H1 (cell line): ENCODE data around the gene ERLEC1. TPM values are rescaled to one million over a fixed set of nuclear protein-coding genes. Genes with fewer than 3 reads are reported as not detected.
"Not testable (repeated sequence)": the region's sequence is repeated elsewhere in the genome, so short reads cannot be mapped to it uniquely, and the experiment has no call there.

ENCODE experiments used
- CTCF ChIA-PET: fragments of 300-600 bp; sonication (Branson Sonifier 250); formaldehyde crosslinking; loops from one replicate; lab custom pipeline; 2021; ENCODE audit not compliant: partially characterized antibody; lab: Charles Lee
- POLR2A ChIA-PET: fragments of 300-600 bp; sonication (Branson Sonifier 250); formaldehyde crosslinking; loops from one replicate; lab custom pipeline; 2021; ENCODE audit warnings: inconsistent platforms; ENCODE audit not compliant: partially characterized antibody; lab: Charles Lee
- DNase-seq, 2 experiments: peaks; one replicate each; pipeline versions ENCODE4 v3.0.0 to v3.0.0-alpha.2; 2010 to 2022; ENCODE audit warnings: low spot score in 2 of 2, low read depth in 1 of 2, mixed read lengths in 1 of 2
- FAIRE-seq: peaks from 2 replicates; lab custom pipeline; 2011; peaks lifted over from hg19 to GRCh38; lab: Jason Lieb, UNC
- H2AFZ ChIP-seq: 2 replicates; pipeline ENCODE4 v1.8.1; 2012; ENCODE audit warnings: low read length, inconsistent platforms
- H2AK5ac ChIP-seq: 2 replicates; pipeline ENCODE4 v1.6.1; 2013; ENCODE audit warnings: low read depth, low read length
- H2BK120ac ChIP-seq: replicated peaks from 2 replicates; pipeline ENCODE3; 2013; ENCODE audit warnings: low read depth, low read length, inconsistent platforms
- H2BK12ac ChIP-seq: 2 replicates; pipeline ENCODE4 v1.6.1; 2013; ENCODE audit warnings: low read depth, low read length
- H2BK15ac ChIP-seq: 2 replicates; pipeline ENCODE4 v1.6.1; 2013; ENCODE audit warnings: low read length
- H2BK20ac ChIP-seq: 2 replicates; pipeline ENCODE4 v1.6.1; 2013; ENCODE audit warnings: low read length
- H2BK5ac ChIP-seq: 2 replicates; pipeline ENCODE4 v1.6.1; 2013; ENCODE audit warnings: low read depth, low read length
- H3K14ac ChIP-seq: 2 replicates; pipeline ENCODE4 v1.6.1; 2013; ENCODE audit warnings: inconsistent platforms; ENCODE audit not compliant: insufficient read length
- H3K18ac ChIP-seq: 2 replicates; pipeline ENCODE4 v1.6.1; 2013; ENCODE audit warnings: low read length; ENCODE audit errors: extremely low read depth
- H3K23ac ChIP-seq: 2 replicates; pipeline ENCODE4 v1.6.1; 2013; ENCODE audit warnings: inconsistent platforms; ENCODE audit not compliant: insufficient read length
- H3K23me2 ChIP-seq: 2 replicates; pipeline ENCODE4 v1.6.1; 2013; ENCODE audit warnings: low read depth, low read length
- H3K27ac ChIP-seq: 2 replicates; pipeline ENCODE4 v1.6.1; 2011; ENCODE audit warnings: low read depth, low read length, inconsistent platforms
- H3K27me3 ChIP-seq, 4 experiments: replicated peaks in 1 of 4; 1 replicate in 1 of 4; 2 replicates in 3 of 4; pipeline versions ENCODE4 v1.6.1 to v1.8.1; 2011 to 2013; ENCODE audit warnings: low read length in 3 of 4, mild to moderate bottlenecking in 3 of 4, inconsistent platforms in 2 of 4, mixed read lengths in 2 of 4, moderate library complexity in 1 of 4; ENCODE audit not compliant: control insufficient read depth in 3 of 4, insufficient read depth in 3 of 4; ENCODE audit errors: extremely low read depth in 1 of 4
- H3K36me3 ChIP-seq, 4 experiments: 2 replicates each; pipeline versions ENCODE4 v1.6.1 to v1.8.1; 2011 to 2013; ENCODE audit warnings: mild to moderate bottlenecking in 4 of 4, low read length in 3 of 4, moderate library complexity in 2 of 4, control low read depth in 1 of 4, inconsistent platforms in 1 of 4; ENCODE audit not compliant: insufficient read depth in 4 of 4, control insufficient read depth in 2 of 4
- H3K4ac ChIP-seq: replicated peaks from 2 replicates; pipeline ENCODE3; 2013; ENCODE audit warnings: low read length, low read depth, mixed read lengths, inconsistent platforms; ENCODE audit not compliant: insufficient read length
- H3K4me1 ChIP-seq, 4 experiments: replicated peaks in 1 of 4; 1 replicate in 1 of 4; 2 replicates in 3 of 4; pipeline versions ENCODE4 v1.6.1 to v1.8.1; 2011 to 2013; ENCODE audit warnings: low read length in 3 of 4, inconsistent platforms in 2 of 4, mixed read lengths in 1 of 4; ENCODE audit not compliant: insufficient read depth in 4 of 4, control insufficient read depth in 3 of 4
- H3K4me2 ChIP-seq, 2 experiments: 2 replicates each; pipeline versions ENCODE4 v1.6.1 to v1.8.1; 2011 to 2013; ENCODE audit warnings: low read depth in 2 of 2, low read length in 2 of 2, control low read depth in 1 of 2, inconsistent platforms in 1 of 2, mild to moderate bottlenecking in 1 of 2; ENCODE audit not compliant: insufficient read depth in 1 of 2
- H3K4me3 ChIP-seq, 4 experiments: fragments of 200-600, 300-600 bp in 1 of 4; sonication (generic), shearing (Covaris generic), sonication (Bioruptor Twin) in 1 of 4; 2 replicates each; pipeline versions ENCODE4 v1.5.1 to v1.8.1; 2011 to 2016; ENCODE audit warnings: low read length in 4 of 4, low read depth in 3 of 4, control low read depth in 2 of 4, inconsistent platforms in 2 of 4, mild to moderate bottlenecking in 2 of 4, mixed read lengths in 1 of 4, moderate library complexity in 1 of 4; ENCODE audit not compliant: insufficient read depth in 2 of 4; ENCODE audit errors: extremely low read depth in 1 of 4
- H3K56ac ChIP-seq: replicated peaks from 2 replicates; pipeline ENCODE3; 2013; ENCODE audit warnings: low read depth, mild to moderate bottlenecking, mixed read lengths, low read length, inconsistent platforms; ENCODE audit not compliant: insufficient read length
- H3K79me1 ChIP-seq: 2 replicates; pipeline ENCODE4 v1.6.1; 2013; ENCODE audit warnings: low read depth, low read length, control low read depth
- H3K79me2 ChIP-seq, 2 experiments: 2 replicates each; pipeline versions ENCODE4 v1.6.1 to v1.8.1; 2012 to 2013; ENCODE audit warnings: low read length in 2 of 2, mild to moderate bottlenecking in 2 of 2, inconsistent platforms in 1 of 2; ENCODE audit not compliant: insufficient read depth in 2 of 2, control insufficient read depth in 1 of 2
- H3K9ac ChIP-seq, 4 experiments: replicated peaks in 1 of 4; 1 replicate in 1 of 4; 2 replicates in 3 of 4; pipeline versions ENCODE4 v1.6.1 to v1.8.1; 2011 to 2013; ENCODE audit warnings: low read depth in 3 of 4, low read length in 3 of 4, control low read depth in 2 of 4, mild to moderate bottlenecking in 2 of 4, moderate library complexity in 2 of 4, inconsistent platforms in 1 of 4; ENCODE audit errors: extremely low read depth in 1 of 4
- H3K9me3 ChIP-seq, 2 experiments: 2 replicates each; pipeline versions ENCODE4 v1.6.1 to v1.8.1; 2012 to 2013; ENCODE audit warnings: mild to moderate bottlenecking in 2 of 2, moderate library complexity in 2 of 2, control low read depth in 1 of 2, inconsistent platforms in 1 of 2, low read depth in 1 of 2, low read length in 1 of 2, mixed read lengths in 1 of 2; ENCODE audit not compliant: insufficient read depth in 2 of 2
- H4K20me1 ChIP-seq, 2 experiments: replicated peaks in 1 of 2; 2 replicates each; pipeline versions ENCODE3 to v1.8.1; 2011 to 2013; ENCODE audit warnings: inconsistent platforms in 2 of 2, low read length in 2 of 2, mild to moderate bottlenecking in 1 of 2; ENCODE audit not compliant: insufficient read depth in 2 of 2, control insufficient read depth in 1 of 2
- H4K5ac ChIP-seq: 2 replicates; pipeline ENCODE4 v1.6.1; 2013; ENCODE audit warnings: low read length, low read depth, mixed read lengths, inconsistent platforms; ENCODE audit not compliant: insufficient read length
- H4K8ac ChIP-seq: 2 replicates; pipeline ENCODE4 v1.8.0; 2013; ENCODE audit warnings: mild to moderate bottlenecking, moderate library complexity, low read length, inconsistent platforms; ENCODE audit not compliant: insufficient read depth; ENCODE audit errors: extremely low read depth
- H4K91ac ChIP-seq: replicated peaks from 2 replicates; pipeline ENCODE3; 2013; ENCODE audit warnings: low read length, mixed read lengths, inconsistent platforms; ENCODE audit not compliant: insufficient read length
- WGBS, 2 experiments: shearing (Covaris generic) in 1 of 2; methylation state at CpG; one replicate each; pipeline versions ENCODE4 v1.1.6 to v1.1.7; 2013 to 2015; ENCODE audit warnings: low lambda C conversion rate in 2 of 2, mixed read lengths in 2 of 2, inconsistent platforms in 1 of 2, low coverage in 1 of 2, missing lambda C conversion rate in 1 of 2; ENCODE audit not compliant: insufficient replicate concordance in 2 of 2, insufficient coverage in 1 of 2, insufficient read length in 1 of 2; ENCODE audit errors: extremely low coverage in 1 of 2, missing lambda C conversion rate in 1 of 2; 5-methylcytosine and 5-hydroxymethylcytosine counted together
- polyA plus RNA-seq, 7 experiments: library from polyadenylated mRNA; depleted of rRNA in 3 of 7; stranded (reverse) in 5 of 7; unstranded in 2 of 7; fragments of >200 nt in 5 of 7; fragments of 200-250 nt in 2 of 7; gene quantifications; 1 replicate in 5 of 7; 2 replicates in 1 of 7; 4 replicates in 1 of 7; pipeline versions ENCODE4 v1.2.1 to v1.2.3, GENCODE V29; 2011 to 2013; ENCODE audit warnings: missing spikeins in 2 of 7, mixed read lengths in 2 of 7
- total RNA-seq: library from RNA; stranded (reverse); fragmentation: NEBNext Ultra II Directional; extraction: Animal tissue kit (Norgen Biotek cat#: 25700); gene quantifications from 2 replicates; pipeline ENCODE4 v1.2.1, GENCODE V29; 2021

The ERLEC1 gene
- total and polyA plus RNA-seq, 2 of the 8 experiments (the other 6 are each of a cell fraction or from before 2014, with no cell fraction given), result 12.9 to 26.7 TPM

DNA sequence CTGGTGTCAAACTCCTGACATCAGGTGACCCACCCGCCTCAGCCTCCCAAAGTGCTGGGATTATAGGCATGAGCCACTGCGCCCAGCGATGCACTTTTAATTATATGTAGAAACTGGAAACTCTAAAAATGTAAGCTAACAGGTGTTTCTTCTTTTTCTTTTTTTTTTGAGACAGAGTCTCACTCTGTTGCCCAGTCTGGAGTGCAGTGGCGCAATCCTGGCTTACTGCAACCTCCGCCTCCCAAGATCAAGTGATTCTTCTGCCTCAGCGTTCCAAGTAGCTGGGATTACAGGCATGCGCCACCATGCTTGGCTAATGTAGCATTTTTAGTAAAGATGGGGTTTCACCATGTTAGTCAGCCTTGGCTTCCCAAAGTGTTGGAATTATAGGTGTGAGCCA lies 54.8 kb downstream of the ERLEC1 start:
- not testable (repeated sequence) for H2BK15ac ChIP-seq, H2AFZ ChIP-seq, H4K5ac ChIP-seq, H3K18ac ChIP-seq, H3K14ac ChIP-seq, H3K79me1 ChIP-seq, H3K27ac ChIP-seq, H2BK120ac ChIP-seq, H3K27me3 ChIP-seq, H3K36me3 ChIP-seq, H3K23ac ChIP-seq, H2BK12ac ChIP-seq, H4K20me1 ChIP-seq, DNase-seq, H3K4me2 ChIP-seq, H3K79me2 ChIP-seq, H4K8ac ChIP-seq, H2BK5ac ChIP-seq, H3K9ac ChIP-seq, H2AK5ac ChIP-seq, H3K23me2 ChIP-seq, H3K4me3 ChIP-seq, H3K4me1 ChIP-seq, H3K4ac ChIP-seq, H3K9me3 ChIP-seq, H2BK20ac ChIP-seq, H4K91ac ChIP-seq, FAIRE-seq, H3K56ac ChIP-seq
- ChIA-PET CTCF (interaction anchor here (0.6 kb wide), 1 partner anchor 1149 kb away, joined by 3 read pairs; no protein-coding TSS in a partner anchor), POLR2A (interaction anchor here (1.9 kb wide), 1 partner anchor 22 kb away, joined by 7 read pairs; no protein-coding TSS in a partner anchor)
- 95% methylated on average over 7 of the region's 7 CpGs; no CpG with 5 or more reads in 1 of the 2 experiments for WGBS, 2 experiments
